Measurements from ENCODE around the gene ECM2.

DNA sequence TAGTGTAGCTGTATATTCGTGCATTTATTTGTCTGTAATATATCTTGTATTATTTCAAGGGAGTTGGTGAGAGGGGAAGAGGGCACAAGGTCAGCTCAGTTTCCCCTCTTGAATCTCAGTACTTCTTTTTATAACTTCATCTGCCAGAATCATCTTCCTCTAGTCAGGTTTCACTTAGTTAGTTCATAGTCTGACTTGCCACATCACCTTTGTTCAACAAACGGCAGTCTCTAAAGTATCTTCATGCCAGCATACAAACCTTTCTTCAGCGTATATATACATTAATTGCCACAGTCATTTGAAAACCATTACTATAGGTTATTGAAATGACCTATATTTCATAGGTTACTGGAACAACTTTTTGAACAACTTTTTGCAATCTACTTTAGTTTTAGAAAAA lies 1.6 kb downstream of the ECM2 start:
- TF ChIP-seq EZH2 (IDR thresholded peaks at IDR 0.05; ENCODE audit: insufficient read depth, poor library complexity, severe bottlenecking) (no peak), EZH2phosphoT487 (IDR thresholded peaks at IDR 0.05; ENCODE audit: insufficient read depth, low read depth) (no peak)

All from GM23248 (cell line).